Osteocyte (in vitro differentiated cells): Measurements from ENCODE around the gene CAP2. TPM values are rescaled to one million over a fixed set of nuclear protein-coding genes. Genes with fewer than 3 reads are reported as not detected.
A peak's percentile ranks its signal among the peaks of the same experiment; 100 is the strongest.

Experiments
- DNase-seq: peaks from one replicate; pipeline ENCODE4 v3.0.0; 2021; ENCODE audit warnings: mixed read lengths; ENCODE audit not compliant: unreplicated experiment; ENCODE audit errors: extremely low spot score
- H3K27ac Mint-ChIP-seq: one replicate; pipeline ENCODE4 v1.8.0; 2021; ENCODE audit warnings: mild to moderate bottlenecking, mixed read lengths; ENCODE audit not compliant: unreplicated experiment
- H3K27me3 Mint-ChIP-seq: one replicate; pipeline ENCODE4 v1.8.0; 2021; ENCODE audit warnings: mixed read lengths; ENCODE audit not compliant: unreplicated experiment
- H3K36me3 Mint-ChIP-seq: one replicate; pipeline ENCODE4 v1.8.0; 2021; ENCODE audit warnings: mixed read lengths; ENCODE audit not compliant: unreplicated experiment
- H3K4me1 Mint-ChIP-seq: one replicate; pipeline ENCODE4 v1.8.0; 2021; ENCODE audit warnings: mixed read lengths; ENCODE audit not compliant: unreplicated experiment
- H3K4me3 Mint-ChIP-seq: one replicate; pipeline ENCODE4 v1.8.0; 2021; ENCODE audit warnings: mild to moderate bottlenecking, moderate library complexity, mixed read lengths; ENCODE audit not compliant: unreplicated experiment
- H3K9me3 Mint-ChIP-seq: one replicate; pipeline ENCODE4 v1.8.0; 2021; ENCODE audit warnings: mixed read lengths; ENCODE audit not compliant: unreplicated experiment
- total RNA-seq: library from RNA; stranded (reverse); gene quantifications from 2 replicates; pipeline ENCODE4 v1.2.1, GENCODE V29; 2021
- TF ChIP-seq, protein P1 (sequence below): fragments of 200-600 bp; sonication (generic); IDR thresholded peaks from 2 replicates; pipeline ENCODE4 v1.5.0; 2021; ENCODE audit warnings: antibody characterized with exemption, mild to moderate bottlenecking, moderate library complexity

The CAP2 gene
- total RNA-seq, 1 donor from 2014 or later = 71.8 TPM

GRCh38 chr6:17493286-17493685 lies 99.9 kb downstream of the CAP2 start:
- no peaks in the 10 kb centered on the region for H3K27me3 Mint-ChIP-seq
- peaks cover 26% of the 10 kb centered on the region for H3K36me3 Mint-ChIP-seq
- H3K4me1 Mint-ChIP-seq = peaks cover 66% of the 10 kb centered on the region

GRCh38 chr6:17494177-17494576 lies 100.8 kb downstream of the CAP2 start:
- H3K27me3 Mint-ChIP-seq = no peaks in the 10 kb centered on the region
- H3K4me3 Mint-ChIP-seq = no peak overlapping the region
- peaks cover 66% of the 10 kb centered on the region for H3K4me1 Mint-ChIP-seq
- H3K36me3 Mint-ChIP-seq = peaks cover 25% of the 10 kb centered on the region
- H3K27ac Mint-ChIP-seq = peak overlapping the region; percentile 99
- TF ChIP-seq, protein P1, sequence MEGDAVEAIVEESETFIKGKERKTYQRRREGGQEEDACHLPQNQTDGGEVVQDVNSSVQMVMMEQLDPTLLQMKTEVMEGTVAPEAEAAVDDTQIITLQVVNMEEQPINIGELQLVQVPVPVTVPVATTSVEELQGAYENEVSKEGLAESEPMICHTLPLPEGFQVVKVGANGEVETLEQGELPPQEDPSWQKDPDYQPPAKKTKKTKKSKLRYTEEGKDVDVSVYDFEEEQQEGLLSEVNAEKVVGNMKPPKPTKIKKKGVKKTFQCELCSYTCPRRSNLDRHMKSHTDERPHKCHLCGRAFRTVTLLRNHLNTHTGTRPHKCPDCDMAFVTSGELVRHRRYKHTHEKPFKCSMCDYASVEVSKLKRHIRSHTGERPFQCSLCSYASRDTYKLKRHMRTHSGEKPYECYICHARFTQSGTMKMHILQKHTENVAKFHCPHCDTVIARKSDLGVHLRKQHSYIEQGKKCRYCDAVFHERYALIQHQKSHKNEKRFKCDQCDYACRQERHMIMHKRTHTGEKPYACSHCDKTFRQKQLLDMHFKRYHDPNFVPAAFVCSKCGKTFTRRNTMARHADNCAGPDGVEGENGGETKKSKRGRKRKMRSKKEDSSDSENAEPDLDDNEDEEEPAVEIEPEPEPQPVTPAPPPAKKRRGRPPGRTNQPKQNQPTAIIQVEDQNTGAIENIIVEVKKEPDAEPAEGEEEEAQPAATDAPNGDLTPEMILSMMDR = no peak
- H3K9me3 Mint-ChIP-seq = no peaks in the 10 kb centered on the region
- DNase-seq = no peak

More at GRCh38 chr6:17493286-17493685, 99.9 kb downstream of the CAP2 start:
- DNase-seq = no peak
- TF ChIP-seq, protein P1 = no peak
- Mint-ChIP-seq H3K9me3 (no peaks in the 10 kb centered on the region), H3K4me3 (no peak overlapping the region), H3K27ac (peak overlapping the region; percentile 99)

DNA sequence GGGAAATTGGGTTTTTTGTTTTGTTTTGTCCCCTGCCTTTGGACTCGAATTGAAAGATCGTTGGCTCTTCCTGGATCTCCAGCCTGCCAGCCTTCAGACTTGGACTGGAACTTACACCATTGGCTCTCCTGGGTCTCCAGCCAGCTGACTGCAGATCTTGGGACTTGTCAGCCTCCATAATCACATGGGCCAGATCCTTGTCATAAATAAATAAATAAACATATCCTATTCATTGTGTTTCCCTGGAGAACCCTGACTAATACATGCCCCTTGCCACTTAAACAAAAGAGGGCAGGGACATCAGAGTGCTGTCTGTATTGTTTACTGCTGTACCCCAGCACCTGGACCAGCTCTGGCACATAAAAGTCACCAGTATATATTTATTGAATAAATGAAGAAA lies 101.5 kb downstream of the CAP2 start:
- Mint-ChIP-seq H3K36me3 (peaks cover 25% of the 10 kb centered on the region), H3K27me3 (no peaks in the 10 kb centered on the region), H3K4me1 (peaks cover 61% of the 10 kb centered on the region), H3K27ac (peak overlapping the region; percentile 6), H3K4me3 (no peak overlapping the region), H3K9me3 (no peaks in the 10 kb centered on the region)
- DNase-seq = no peak
- TF ChIP-seq, protein P1 = no peak

DNA sequence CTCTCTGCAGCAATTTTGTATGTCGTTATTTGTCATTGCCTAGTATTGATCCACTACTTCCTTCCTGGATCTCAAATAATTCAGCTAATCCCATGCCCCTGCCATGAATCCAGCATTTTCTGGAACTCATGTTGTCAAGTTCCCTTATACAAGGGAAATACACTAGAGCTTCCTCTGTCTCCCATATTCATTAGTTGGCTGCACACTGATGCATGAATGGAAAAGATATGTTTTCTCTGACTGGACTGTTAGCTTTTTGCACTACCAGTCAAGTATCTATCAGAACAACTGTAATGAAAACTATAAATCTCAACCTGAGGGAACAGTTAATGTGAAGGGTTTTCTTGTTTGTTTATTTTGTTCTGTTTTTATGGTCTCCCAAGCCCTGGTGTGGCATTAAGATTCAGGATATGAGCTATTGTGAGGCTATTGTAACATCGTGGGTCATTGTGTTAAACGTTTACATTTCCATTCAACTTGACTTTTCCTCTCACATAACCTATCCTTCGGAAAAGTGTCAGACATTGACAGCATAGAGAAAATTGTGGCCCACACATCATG lies 104.2 kb downstream of the CAP2 start:
- H3K36me3 Mint-ChIP-seq = peaks cover 33% of the 10 kb centered on the region
- DNase-seq = no peak
- peaks cover 34% of the 10 kb centered on the region for H3K4me1 Mint-ChIP-seq
- TF ChIP-seq, protein P1 = no peak
- no peak overlapping the region for H3K27ac Mint-ChIP-seq
- H3K4me3 Mint-ChIP-seq = no peak overlapping the region
- no peaks in the 10 kb centered on the region for H3K9me3 Mint-ChIP-seq
- no peaks in the 10 kb centered on the region for H3K27me3 Mint-ChIP-seq

DNA sequence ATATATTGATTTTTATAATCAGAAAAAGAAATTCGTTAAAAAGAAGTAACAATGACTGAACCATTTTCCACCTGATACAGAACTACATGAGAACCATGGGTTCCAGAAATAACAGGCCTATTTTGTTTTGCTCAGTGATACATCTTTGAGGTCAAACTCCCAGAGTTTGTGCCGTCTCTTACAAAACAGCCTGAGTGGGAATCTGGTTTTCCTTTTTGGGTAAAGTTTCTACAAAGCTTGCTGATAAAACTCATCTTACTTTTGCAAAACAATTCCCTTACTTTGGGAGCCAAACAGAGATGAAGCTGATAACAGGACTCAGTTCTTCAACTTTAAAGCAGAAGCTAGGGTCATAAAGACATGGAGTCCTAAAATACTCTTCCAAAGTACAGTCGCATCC lies 108.0 kb downstream of the CAP2 start:
- DNase-seq = no peak
- TF ChIP-seq, protein P1 = no peak

More for the DNA sequence above, 108.0 kb downstream of the CAP2 start:
- H3K9me3 Mint-ChIP-seq = no peaks in the 10 kb centered on the region
- no peak overlapping the region for H3K27ac Mint-ChIP-seq
- peaks cover 21% of the 10 kb centered on the region for H3K36me3 Mint-ChIP-seq
- H3K4me1 Mint-ChIP-seq = peaks cover 24% of the 10 kb centered on the region
- H3K4me3 Mint-ChIP-seq = no peak overlapping the region
- no peaks in the 10 kb centered on the region for H3K27me3 Mint-ChIP-seq
